HCT116 (cell line): ENCODE measurements around the gene HNMT. TPM values are rescaled to one million over a fixed set of nuclear protein-coding genes. Genes with fewer than 3 reads are reported as not detected.

Experiments used
- ATAC-seq: fragments of 200-7000 bp; cut with Tn5 transposase; 2 replicates; pipeline ENCODE4 v1.9.1; 2020; ENCODE audit warnings: mild to moderate bottlenecking, moderate library complexity
- BruUV-seq: library from RNA; stranded (reverse); fragments of 400-500 nt; replicated peaks from 2 replicates; lab custom pipeline; 2021; lab: Mats Ljungman, UMichigan
- CTCF ChIA-PET: fragments of 300-600 bp; sonication (Branson Sonifier 250); formaldehyde crosslinking; loops from one replicate; lab custom pipeline; 2021; ENCODE audit warnings: antibody characterized with exemption; lab: Charles Lee
- POLR2A ChIA-PET: fragments of 300-600, 350-600 bp; sonication (Branson Sonifier 250); formaldehyde crosslinking; loops from one replicate; lab custom pipeline; 2021; ENCODE audit warnings: antibody characterized with exemption; lab: Charles Lee
- RAD21 ChIA-PET, 2 experiments: fragments of 300-600 bp; sonication (Branson Sonifier 250); formaldehyde crosslinking; loops; one replicate each; lab custom pipeline; 2023; ENCODE audit warnings: low total read pairs in 2 of 2; ENCODE audit not compliant: uncharacterized antibody in 2 of 2, unreplicated experiment in 2 of 2, low non-redundant PET in 1 of 2; lab: Charles Lee
- DNase-seq: peaks from one replicate; pipeline ENCODE4 v3.0.0-alpha.2; 2010; ENCODE audit warnings: low read depth, low spot score
- H2AFZ ChIP-seq: fragments of 200-600 bp; shearing (Covaris generic), sonication (generic); 2 replicates; pipeline ENCODE4 v1.6.1; 2017; ENCODE audit warnings: low read depth, mixed run types, mixed read lengths, antibody characterized with exemption, low read length; ENCODE audit not compliant: poor library complexity, severe bottlenecking
- H3K27ac ChIP-seq: 2 replicates; pipeline ENCODE4 v1.5.1; 2012; ENCODE audit warnings: low read depth, low read length
- H3K27me3 ChIP-seq: fragments of 200-600 bp; sonication (generic); 2 replicates; pipeline ENCODE4 v1.6.1; 2016; ENCODE audit warnings: mixed run types, low read length, mixed read lengths; ENCODE audit not compliant: insufficient read depth
- H3K36me3 ChIP-seq, 2 experiments: fragments of 200-500 bp in 1 of 2; fragments of 200-600 bp in 1 of 2; sonication (Bioruptor generic) in 1 of 2; sonication (generic) in 1 of 2; 2 replicates each; pipeline versions ENCODE4 v1.5.1 to v1.6.1; 2014 to 2016; ENCODE audit warnings: low read length in 2 of 2, inconsistent platforms in 1 of 2, mixed read lengths in 1 of 2, mixed run types in 1 of 2; ENCODE audit not compliant: insufficient read depth in 2 of 2, control insufficient read depth in 1 of 2
- H3K4me1 ChIP-seq, 2 experiments: fragments of 200-600 bp in 1 of 2; sonication (generic) in 1 of 2; 2 replicates each; pipeline versions ENCODE4 v1.5.1 to v1.6.1; 2012 to 2017; ENCODE audit warnings: low read length in 2 of 2, inconsistent platforms in 1 of 2, mild to moderate bottlenecking in 1 of 2, mixed read lengths in 1 of 2, mixed run types in 1 of 2, moderate library complexity in 1 of 2; ENCODE audit not compliant: insufficient read depth in 2 of 2, control insufficient read depth in 1 of 2
- H3K4me2 ChIP-seq: fragments of 200-600 bp; sonication (generic); 2 replicates; pipeline ENCODE4 v1.6.1; 2017; ENCODE audit warnings: mixed run types, low read length, mixed read lengths
- H3K4me3 ChIP-seq, 2 experiments: fragments of 200-600 bp in 1 of 2; sonication (generic) in 1 of 2; replicated peaks in 1 of 2; 2 replicates each; pipeline ENCODE4 v1.5.1; 2011 to 2016; ENCODE audit warnings: low read length in 2 of 2, control low read depth in 1 of 2, low read depth in 1 of 2, mild to moderate bottlenecking in 1 of 2, mixed read lengths in 1 of 2, mixed run types in 1 of 2
- H3K79me2 ChIP-seq: fragments of 200-600 bp; sonication (generic); 2 replicates; pipeline ENCODE4 v1.6.1; 2017; ENCODE audit warnings: mild to moderate bottlenecking, mixed run types, low read length, moderate library complexity, mixed read lengths; ENCODE audit not compliant: insufficient read depth
- H3K9ac ChIP-seq: fragments of 200-600 bp; sonication (generic); 2 replicates; pipeline ENCODE4 v1.6.1; 2016; ENCODE audit warnings: low read length, mixed read lengths
- H3K9me2 ChIP-seq: fragments of 200-600 bp; sonication (generic), shearing (Covaris generic); 2 replicates; pipeline ENCODE4 v1.6.1; 2017; ENCODE audit warnings: mixed run types, mild to moderate bottlenecking, moderate library complexity; ENCODE audit not compliant: insufficient read depth
- H3K9me3 ChIP-seq, 2 experiments: fragments of 200-500 bp in 1 of 2; fragments of 200-600 bp in 1 of 2; sonication (Bioruptor generic) in 1 of 2; sonication (generic) in 1 of 2; 2 replicates each; pipeline ENCODE4 v1.6.1; 2014 to 2017; ENCODE audit warnings: low read length in 2 of 2, mixed read lengths in 2 of 2, inconsistent platforms in 1 of 2, low read depth in 1 of 2, mild to moderate bottlenecking in 1 of 2, mixed run types in 1 of 2, moderate library complexity in 1 of 2; ENCODE audit not compliant: control insufficient read depth in 1 of 2, insufficient read depth in 1 of 2
- H4K20me1 ChIP-seq: fragments of 200-600 bp; sonication (generic), shearing (Covaris generic); 2 replicates; pipeline ENCODE4 v1.6.1; 2017; ENCODE audit warnings: mixed run types, mild to moderate bottlenecking, moderate library complexity; ENCODE audit not compliant: insufficient read depth
- CBX3 ChIP-seq: IDR thresholded peaks from 2 replicates; pipeline ENCODE4 v1.6.1; 2012; ENCODE audit warnings: low read depth
- CTCF ChIP-seq, 3 experiments: fragments of 200-600 bp in 1 of 3; sonication (generic) in 1 of 3; IDR thresholded peaks in 2 of 3; conservative IDR thresholded peaks in 1 of 3; 2 replicates each; pipeline ENCODE4 v1.5.1; 2012 to 2017; ENCODE audit warnings: low read depth in 2 of 3, low read length in 2 of 3, antibody characterized with exemption in 1 of 3, borderline replicate concordance in 1 of 3, control low read depth in 1 of 3, mild to moderate bottlenecking in 1 of 3, mixed read lengths in 1 of 3, mixed run types in 1 of 3, moderate library complexity in 1 of 3; ENCODE audit not compliant: insufficient read depth in 1 of 3
- EZH2 ChIP-seq: fragments of 200-600 bp; sonication (generic); IDR thresholded peaks from 2 replicates; pipeline ENCODE4 v1.6.1; 2017; ENCODE audit warnings: antibody characterized with exemption, mixed run types
- POLR2A ChIP-seq: IDR thresholded peaks from 2 replicates; pipeline ENCODE4 v1.7.0; 2011; ENCODE audit warnings: borderline replicate concordance; ENCODE audit not compliant: insufficient read depth, insufficient read length; ENCODE audit errors: extremely low read depth
- RAD21 ChIP-seq: IDR thresholded peaks from 2 replicates; pipeline ENCODE4 v1.6.1; 2012; ENCODE audit warnings: low read depth, mild to moderate bottlenecking
- REST ChIP-seq: IDR thresholded peaks from 2 replicates; pipeline ENCODE4 v1.6.1; 2012; ENCODE audit warnings: low read depth
- SP1 ChIP-seq: IDR thresholded peaks from 2 replicates; pipeline ENCODE4 v1.6.1; 2012; ENCODE audit warnings: low read depth
- YY1 ChIP-seq: IDR thresholded peaks from 2 replicates; pipeline ENCODE4 v1.6.1; 2011; ENCODE audit warnings: low read length, low read depth, moderate library complexity, mild to moderate bottlenecking; ENCODE audit not compliant: insufficient replicate concordance; ENCODE audit errors: extremely low read depth
- ZFX ChIP-seq: fragments of 450-650 bp; IDR thresholded peaks from 2 replicates; pipeline ENCODE4 v1.6.1; 2017
- intact Hi-C: fragments of 100-400 bp; cut with micrococcal nuclease; formaldehyde crosslinking; loops from 2 replicates; pipeline ENCODE4 v1.10.0; 2022
- total RNA-seq: library from RNA; stranded (reverse); gene quantifications from one replicate; pipeline ENCODE4 v1.2.1, GENCODE V29; 2021; ENCODE audit not compliant: unreplicated experiment

The HNMT gene
- total RNA-seq, 1 experiment from 2014 or later = not detected

- Histone ChIP-seq H4K20me1 (no peaks in the 10 kb centered on the region), H3K36me3 (no peaks in the 10 kb centered on the region), H2AFZ (no peak overlapping the region), H3K27me3 (no peaks in the 10 kb centered on the region), H3K9ac (no peak overlapping the region)
- RAD21 ChIA-PET = no interaction called here
- ATAC-seq = no peak
- no peak for DNase-seq
- TF ChIP-seq CTCF (IDR thresholded peaks at IDR 0.05 in 2 of 3, conservative IDR thresholded peaks at IDR 0.05 in 1 of 3; ENCODE audit: borderline replicate concordance in 1 of 3, insufficient read depth in 1 of 3, low read depth in 2 of 3, low read length in 2 of 3) (no peak), POLR2A (no peak), EZH2 (no peak), REST (no peak), ZFX (no peak), RAD21 (no peak), YY1 (no peak), SP1 (no peak), CBX3 (no peak)
- TF ChIP-seq, all 23 proteins: peak for 0
- ChIA-PET CTCF (no interaction called here), POLR2A (no interaction called here)
- no peaks in the 10 kb centered on the region for H3K9me2 ChIP-seq
- H3K27ac ChIP-seq = no peak overlapping the region
- H3K4me1 ChIP-seq = no peaks in the 10 kb centered on the region
- no TSS peak for BruUV-seq
- H3K4me3 ChIP-seq = no peak overlapping the region
- no peaks in the 10 kb centered on the region for H3K9me3 ChIP-seq
- no peaks in the 10 kb centered on the region for H3K79me2 ChIP-seq
- H3K4me2 ChIP-seq = no peak overlapping the region
- intact Hi-C loops = no loop called here
Observed at GRCh38 chr2:138026111-138027020, 62.1 kb downstream of the HNMT start.
